Ovary (tissue), 9 donors: ENCODE measurements around the gene ACSL3. TPM values are rescaled to one million over a fixed set of nuclear protein-coding genes. Genes with fewer than 3 reads are reported as not detected.

Source experiments
- DNase-seq, 5 donors: peaks; one replicate each; pipeline ENCODE4 v3.0.0-alpha.2; 2019 to 2020
- H3K27ac ChIP-seq, 2 donors: fragments of 200-600 bp; one replicate each; pipeline versions ENCODE4 v1.5.1 to v1.8.0; 2019 to 2022
- H3K27me3 ChIP-seq: fragments of 200-600 bp; one replicate; pipeline ENCODE4 v1.8.0; 2022
- H3K36me3 ChIP-seq: fragments of 200-600 bp; sonication (generic); one replicate; pipeline ENCODE4 v1.5.1; 2019
- H3K4me1 ChIP-seq: one replicate; pipeline ENCODE4 v1.8.1; 2013; ENCODE audit warnings: mild to moderate bottlenecking, moderate library complexity; ENCODE audit not compliant: insufficient read depth
- H3K4me3 ChIP-seq: fragments of 200-600 bp; sonication (generic); one replicate; pipeline ENCODE4 v1.5.1; 2017
- H3K9me3 ChIP-seq, 2 donors: fragments of 200-600 bp in 1 of 2; sonication (generic) in 1 of 2; one replicate each; pipeline versions ENCODE4 v1.5.1 to v1.8.1; 2013 to 2019; ENCODE audit warnings: mild to moderate bottlenecking in 1 of 2, moderate library complexity in 1 of 2
- CTCF ChIP-seq, 3 donors: fragments of 450-650 bp in 2 of 3; fragments of 200-600 bp in 1 of 3; IDR thresholded peaks; one replicate each; pipeline versions ENCODE4 v1.5.1 to v1.8.0; 2016 to 2022; ENCODE audit warnings: antibody characterized with exemption in 3 of 3, mild to moderate bottlenecking in 1 of 3
- EP300 ChIP-seq: sonication (generic); formaldehyde crosslinking; IDR thresholded peaks from one replicate; pipeline ENCODE4 v1.6.1; 2017; ENCODE audit warnings: antibody characterized with exemption
- POLR2A ChIP-seq: fragments of 450-650 bp; IDR thresholded peaks from one replicate; pipeline ENCODE4 v1.6.1; 2017; ENCODE audit warnings: antibody characterized with exemption, mild to moderate bottlenecking, moderate library complexity
- WGBS, 3 donors: extraction: QIAGEN DNeasy Blood & Tissue Kit in 1 of 3; methylation state at CpG; one replicate each; pipeline versions ENCODE4 v1.1.5 to v1.1.7; 2013 to 2017; 5-methylcytosine and 5-hydroxymethylcytosine counted together
- intact Hi-C, 4 donors: fragments of 100-400 bp; cut with DNase I; formaldehyde crosslinking; loops; one replicate each; pipeline versions ENCODE4 v1.11.0 to v1.15.1; 2022 to 2023
- polyA plus RNA-seq, 2 donors: library from polyadenylated mRNA; stranded (reverse); fragments of 200-250 nt in 1 of 2; fragments of 350-450 nt in 1 of 2; fragmentation: Illumina TruSeq in 1 of 2; extraction: RNeasy Lipid Tissue Mini Kit (QIAGEN cat#74804) in 1 of 2; gene quantifications; one replicate each; pipeline ENCODE4 v1.2.3, GENCODE V29; 2013 to 2014
- total RNA-seq, 7 donors: library from RNA; depleted of rRNA in 2 of 7; stranded (reverse); fragments of >200 nt in 2 of 7; fragmentation: NEBNext Ultra II Directional in 3 of 7; extraction: Animal tissue kit (Norgen Biotek cat#: 25700) in 3 of 7; gene quantifications; one replicate each; pipeline versions ENCODE4 v1.1.0 to v1.2.4, GENCODE V29; 2016 to 2023
- donor health status: DM: no; HTN: no; CAD: no; lungs with moderate emphysema.
- donor health status: DM: no; HTN: no; CAD: no.
- donor health status: Bipolar disorder and iron deficiency.
- donor health status: DM: yes; HTN: yes; CAD: no.
- donor health status: DM: no; HTN: no; CAD: no.
- donor health status: DM: yes; HTN: yes; CAD: no.

ACSL3 gene
- total and polyA plus RNA-seq, 9 donors, result 14.0 to 85.1 (median 46.0) TPM

GRCh38 chr2:222964376-222965031, 103.7 kb downstream of the ACSL3 start:
- no peak for TF ChIP-seq CTCF (IDR thresholded peaks at IDR 0.05)
- no peak for TF ChIP-seq EP300
- no peak for TF ChIP-seq POLR2A
- Histone ChIP-seq H3K27ac (no peak overlapping the region), H3K27me3 (no peaks in the 10 kb centered on the region), H3K9me3 (no peaks in the 10 kb centered on the region), H3K36me3 (no peaks in the 10 kb centered on the region), H3K4me3 (no peak overlapping the region), H3K4me1 (no peaks in the 10 kb centered on the region)
- 89 to 92% (median 90%) methylated on average over 10 to 11 of the region's 11 CpGs for WGBS, 3 donors
- intact Hi-C loops, result no loop called here
- no peak for DNase-seq

DNA sequence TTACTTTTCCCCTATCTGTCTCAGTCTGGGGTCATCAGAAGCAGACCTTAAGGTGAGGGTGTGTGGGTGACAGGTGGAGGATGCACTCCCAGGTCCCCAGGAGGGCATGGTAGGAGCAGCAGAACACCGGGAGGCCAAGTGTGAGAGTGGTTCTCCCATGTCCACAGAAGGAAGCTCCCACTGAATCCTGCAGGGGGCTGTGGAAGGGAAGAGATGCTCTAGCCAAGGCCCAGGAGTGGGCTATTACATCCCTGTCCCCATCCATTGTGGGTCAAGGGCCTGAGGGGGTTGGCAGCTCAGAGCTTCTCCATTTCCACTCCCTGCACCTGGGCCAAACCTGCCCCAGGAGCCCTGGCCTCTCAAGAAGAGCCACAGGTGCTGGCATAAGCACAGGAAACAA, 104.7 kb downstream of the ACSL3 start:
- 75 to 89% (median 85%) methylated on average over 1 of the region's 1 CpG for WGBS, 3 donors
- DNase-seq, result no peak
- Histone ChIP-seq H3K4me1 (no peaks in the 10 kb centered on the region), H3K4me3 (no peak overlapping the region), H3K9me3 (no peaks in the 10 kb centered on the region), H3K27me3 (no peaks in the 10 kb centered on the region), H3K36me3 (no peaks in the 10 kb centered on the region), H3K27ac (no peak overlapping the region)
- intact Hi-C loops, result no loop called here
- TF ChIP-seq POLR2A (no peak), EP300 (no peak), CTCF (IDR thresholded peaks at IDR 0.05) (no peak)

GRCh38 chr2:222968550-222969155, 107.8 kb downstream of the ACSL3 start:
- intact Hi-C loops, result no loop called here
- Histone ChIP-seq H3K4me3 (no peak overlapping the region), H3K27me3 (no peaks in the 10 kb centered on the region), H3K4me1 (no peaks in the 10 kb centered on the region), H3K27ac (no peak overlapping the region), H3K9me3 (no peaks in the 10 kb centered on the region), H3K36me3 (no peaks in the 10 kb centered on the region)
- no peak for DNase-seq
- TF ChIP-seq CTCF (IDR thresholded peaks at IDR 0.05) (no peak), EP300 (no peak), POLR2A (no peak)
- 89 to 92% (median 91%) methylated on average over 6 of the region's 6 CpGs for whole genome bisulfite sequencing, 3 donors

DNA sequence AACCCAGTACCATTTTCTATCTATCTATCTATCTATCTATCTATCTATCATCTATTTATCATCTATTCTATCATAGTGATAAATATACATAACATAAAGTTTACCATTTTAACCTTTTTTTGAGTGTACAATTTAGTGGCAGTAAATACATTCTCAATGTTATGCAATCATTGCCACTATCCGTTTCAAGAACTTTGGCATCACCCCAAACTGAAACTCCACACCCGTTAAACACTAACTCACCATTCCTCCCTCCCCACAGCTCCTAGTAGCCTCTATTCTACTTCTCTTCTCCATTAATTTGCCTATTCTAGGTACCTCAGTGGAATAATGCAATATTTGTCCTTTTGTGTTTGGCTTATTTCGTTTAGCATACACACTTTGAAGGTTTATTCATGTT, 108.7 kb downstream of the ACSL3 start:
- H3K27ac ChIP-seq, result no peak overlapping the region
- DNase-seq, result no peak
- 28 to 35% (median 33%) methylated on average over 3 of the region's 3 CpGs for WGBS, 3 donors
- H3K4me3 ChIP-seq, result no peak overlapping the region
- no peaks in the 10 kb centered on the region for H3K4me1 ChIP-seq
- no peaks in the 10 kb centered on the region for H3K36me3 ChIP-seq
- no peaks in the 10 kb centered on the region for H3K9me3 ChIP-seq
- no peaks in the 10 kb centered on the region for H3K27me3 ChIP-seq
- no peak for TF ChIP-seq CTCF (IDR thresholded peaks at IDR 0.05)
- no peak for TF ChIP-seq POLR2A
- intact Hi-C loops, result no loop called here
